ENCODE measurements around the gene GRWD1.

DNA sequence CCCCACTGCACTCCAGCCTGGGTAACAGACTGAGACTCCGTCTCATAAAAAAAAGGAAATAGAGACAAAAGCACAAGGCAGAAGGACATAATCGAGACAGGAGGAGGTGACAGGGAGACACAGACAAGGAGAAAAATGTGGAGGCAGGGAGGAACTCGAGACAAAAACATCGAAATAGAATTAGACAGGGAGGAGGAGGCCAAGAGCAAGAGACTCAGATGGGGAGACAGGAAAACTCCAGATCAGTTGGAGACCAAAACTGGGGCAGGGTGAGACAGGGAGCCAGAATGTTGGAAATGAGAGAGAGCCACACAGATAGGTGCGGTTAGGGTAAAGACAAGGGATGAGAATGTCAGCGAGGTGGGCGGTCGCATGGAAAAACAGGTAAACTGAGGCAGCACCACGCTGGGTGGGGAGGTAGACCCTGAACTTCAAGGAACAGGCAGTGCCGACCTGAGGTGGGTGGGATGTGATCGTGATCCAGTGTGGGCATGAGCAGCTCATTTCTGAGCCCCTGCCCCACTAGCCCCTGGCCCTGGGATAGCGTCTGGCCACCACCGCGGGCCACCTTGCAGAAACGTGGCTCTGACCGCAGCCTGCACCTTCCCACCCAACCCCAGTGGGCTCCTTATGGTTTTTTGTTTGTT is 38.6 kb downstream of the GRWD1 start:
- TF ChIP-seq, protein P1, sequence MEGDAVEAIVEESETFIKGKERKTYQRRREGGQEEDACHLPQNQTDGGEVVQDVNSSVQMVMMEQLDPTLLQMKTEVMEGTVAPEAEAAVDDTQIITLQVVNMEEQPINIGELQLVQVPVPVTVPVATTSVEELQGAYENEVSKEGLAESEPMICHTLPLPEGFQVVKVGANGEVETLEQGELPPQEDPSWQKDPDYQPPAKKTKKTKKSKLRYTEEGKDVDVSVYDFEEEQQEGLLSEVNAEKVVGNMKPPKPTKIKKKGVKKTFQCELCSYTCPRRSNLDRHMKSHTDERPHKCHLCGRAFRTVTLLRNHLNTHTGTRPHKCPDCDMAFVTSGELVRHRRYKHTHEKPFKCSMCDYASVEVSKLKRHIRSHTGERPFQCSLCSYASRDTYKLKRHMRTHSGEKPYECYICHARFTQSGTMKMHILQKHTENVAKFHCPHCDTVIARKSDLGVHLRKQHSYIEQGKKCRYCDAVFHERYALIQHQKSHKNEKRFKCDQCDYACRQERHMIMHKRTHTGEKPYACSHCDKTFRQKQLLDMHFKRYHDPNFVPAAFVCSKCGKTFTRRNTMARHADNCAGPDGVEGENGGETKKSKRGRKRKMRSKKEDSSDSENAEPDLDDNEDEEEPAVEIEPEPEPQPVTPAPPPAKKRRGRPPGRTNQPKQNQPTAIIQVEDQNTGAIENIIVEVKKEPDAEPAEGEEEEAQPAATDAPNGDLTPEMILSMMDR (conservative IDR thresholded peaks at IDR 0.05): no peak
- no peak for TF ChIP-seq ZFX (IDR thresholded peaks at IDR 0.05)
